HG03575 (cell line): ENCODE results near the gene SHC3.

Experiments used
- ATAC-seq: cut with Tn5 transposase; IDR thresholded peaks from one replicate; pipeline ENCODE4 v1.9.1; 2021; ENCODE audit not compliant: unreplicated experiment, insufficient number of reproducible peaks, low FRiP score; ENCODE audit errors: extremely low read depth

Gene SHC3

GRCh38 chr9:89189215-89189614, 10.6 kb upstream of the SHC3 start:
- ATAC-seq = no peak

- ATAC-seq = no peak
Observed at GRCh38 chr9:89187950-89188349, 9.3 kb upstream of the SHC3 start.

DNA sequence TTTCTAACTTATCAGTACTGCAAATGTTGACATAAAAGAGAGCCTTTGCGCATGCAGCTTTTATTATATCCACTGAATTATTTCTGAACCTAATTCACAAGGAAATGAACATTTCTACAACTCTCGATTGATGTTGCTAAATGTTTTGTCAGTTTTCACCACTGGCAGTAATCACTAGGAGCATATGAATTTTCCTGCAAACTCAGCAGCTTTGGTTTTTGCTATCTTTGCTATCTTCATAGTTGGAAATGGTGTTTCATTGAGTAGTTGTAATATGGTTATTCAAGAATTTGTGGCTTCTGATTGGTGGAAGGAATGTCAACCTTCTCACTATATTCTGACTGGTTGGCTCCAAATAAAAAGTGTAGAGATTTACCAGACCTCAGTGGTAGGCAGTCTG, 8.9 kb upstream of the SHC3 start:
- no peak for ATAC-seq

DNA sequence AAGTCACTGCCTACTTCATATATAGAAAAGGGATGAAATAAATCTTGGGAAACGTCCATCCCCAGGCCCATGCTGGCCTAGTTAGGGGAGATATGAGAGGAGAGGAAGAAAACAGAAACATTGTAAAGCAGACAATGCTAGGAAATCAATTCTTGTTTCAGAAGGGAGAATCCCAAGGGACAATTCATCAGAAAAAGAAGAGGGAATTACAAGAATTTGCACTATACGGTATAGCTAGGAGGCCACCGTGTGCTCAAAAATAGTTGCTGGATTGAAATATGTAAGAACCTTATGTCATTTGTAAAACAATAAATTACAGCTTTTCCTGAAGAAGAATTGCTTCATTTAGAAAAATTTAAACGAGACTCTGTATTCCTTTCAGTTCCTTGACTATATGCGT, 8.3 kb upstream of the SHC3 start:
- no peak for ATAC-seq

GRCh38 chr9:89185980-89186379, 7.4 kb upstream of the SHC3 start:
- ATAC-seq = no peak

- no peak for ATAC-seq
Observed at GRCh38 chr9:89183146-89183545, 4.5 kb upstream of the SHC3 start.

DNA sequence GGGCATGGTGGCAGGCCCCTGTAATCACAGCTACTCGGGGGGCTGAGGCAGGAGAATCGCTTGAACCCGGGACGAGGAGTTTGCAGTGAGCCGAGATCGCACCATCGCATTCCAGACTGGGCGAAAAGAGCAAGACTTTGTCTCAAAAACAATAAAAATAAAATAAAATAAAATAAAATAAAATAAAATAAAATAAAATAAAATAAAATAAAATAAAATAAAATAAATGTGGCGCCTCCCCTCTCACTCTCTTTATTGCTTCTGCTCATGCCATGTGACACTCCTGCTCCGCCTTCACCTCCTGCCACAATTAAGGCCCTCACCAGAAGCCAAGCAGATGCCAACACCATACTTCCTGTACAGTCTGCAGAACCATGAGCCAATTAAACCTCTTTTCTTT, 3.8 kb upstream of the SHC3 start:
- no peak for ATAC-seq

GRCh38 chr9:89179895-89180734, 1.5 kb upstream of the SHC3 start:
- no peak for ATAC-seq

GRCh38 chr9:89179540-89179894, 899 bp upstream of the SHC3 start:
- ATAC-seq = no peak

GRCh38 chr9:89178830-89179539, 367 bp upstream of the SHC3 start:
- ATAC-seq = no peak

DNA sequence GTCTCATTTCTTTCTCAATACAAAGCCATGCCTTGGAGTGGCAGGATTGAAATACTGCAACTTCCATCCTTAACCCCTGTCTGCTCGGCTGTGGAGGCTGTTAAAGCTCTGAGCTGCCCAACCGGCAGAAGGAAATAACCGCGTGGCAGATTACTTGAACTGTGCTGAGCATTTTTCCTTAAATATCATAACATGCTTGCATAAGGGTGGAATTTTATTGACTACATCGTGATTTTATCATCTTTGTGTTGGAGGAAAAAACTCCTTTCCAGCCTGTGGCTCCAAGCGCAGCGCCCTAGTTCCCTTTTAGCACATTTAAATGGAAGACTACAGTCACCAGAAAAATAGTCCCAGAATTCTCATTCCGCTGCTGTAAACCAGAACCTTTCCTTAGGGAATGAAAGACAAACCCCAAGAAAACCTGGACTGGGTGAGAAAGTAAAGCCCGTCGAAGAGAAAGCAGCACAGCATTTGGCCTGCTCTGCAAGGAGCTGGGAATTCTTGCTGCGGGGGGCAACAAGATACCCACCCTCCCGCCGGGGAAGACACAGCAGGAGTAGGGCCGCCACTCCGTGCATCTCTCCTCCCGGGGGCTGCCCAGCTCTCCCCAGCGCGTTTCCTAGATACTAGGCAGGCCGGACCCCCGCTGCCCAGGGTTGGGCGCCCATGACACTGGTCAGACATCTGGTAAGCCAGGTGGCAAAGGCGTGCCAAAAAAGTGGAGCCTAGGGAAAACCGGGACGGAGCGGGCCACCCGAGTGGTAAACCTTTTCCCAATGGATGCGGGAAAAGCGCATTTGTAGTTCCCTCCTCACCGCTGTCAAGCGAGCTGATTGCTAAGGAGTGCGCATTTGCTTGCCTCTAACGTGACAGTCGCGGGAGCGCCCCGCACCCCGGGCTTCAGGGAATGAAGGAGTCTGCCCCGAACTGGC, 1.3 kb downstream of the SHC3 start:
- no peak for ATAC-seq

DNA sequence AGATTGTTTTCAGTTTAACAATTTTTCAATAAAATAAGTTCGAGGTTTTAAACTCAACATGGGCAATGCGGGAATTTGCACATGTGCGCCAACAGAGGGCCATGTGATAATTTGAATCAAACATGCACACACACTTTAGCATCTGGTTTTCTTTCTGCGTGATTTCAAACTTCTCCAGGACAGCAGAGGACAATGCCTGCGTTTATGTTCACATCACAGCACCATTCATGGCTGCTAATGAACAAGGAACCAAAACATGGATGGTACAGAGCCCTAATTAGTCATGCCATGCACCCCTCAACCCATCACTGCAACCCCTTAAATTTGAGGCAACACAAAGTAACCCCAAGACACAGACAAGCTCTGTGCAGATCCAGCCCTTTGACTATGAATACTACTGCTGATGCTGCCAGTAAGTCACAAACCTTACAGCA, 2.8 kb downstream of the SHC3 start:
- ATAC-seq = no peak

GRCh38 chr9:89174291-89174690, 4.3 kb downstream of the SHC3 start:
- no peak for ATAC-seq

DNA sequence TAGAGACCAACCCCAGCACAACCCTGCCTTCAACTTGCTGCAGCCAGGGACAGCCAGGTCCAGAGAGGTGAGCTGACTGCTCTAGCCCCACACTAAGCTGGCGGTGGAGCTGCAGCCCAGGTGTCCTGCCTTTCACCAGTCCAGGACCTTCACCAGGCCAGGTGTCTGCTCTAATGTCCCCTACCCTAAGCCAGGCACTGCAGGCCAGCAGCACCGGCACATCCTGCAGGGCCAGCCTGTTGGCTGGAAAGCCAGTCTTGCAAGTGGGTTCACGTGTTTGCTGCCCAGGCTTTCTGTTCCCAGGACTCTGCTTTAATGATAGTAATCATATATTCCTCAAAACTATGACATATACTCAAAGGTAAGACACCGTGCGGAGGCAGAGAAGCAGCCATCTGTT, 5.5 kb downstream of the SHC3 start:
- no peak for ATAC-seq

DNA sequence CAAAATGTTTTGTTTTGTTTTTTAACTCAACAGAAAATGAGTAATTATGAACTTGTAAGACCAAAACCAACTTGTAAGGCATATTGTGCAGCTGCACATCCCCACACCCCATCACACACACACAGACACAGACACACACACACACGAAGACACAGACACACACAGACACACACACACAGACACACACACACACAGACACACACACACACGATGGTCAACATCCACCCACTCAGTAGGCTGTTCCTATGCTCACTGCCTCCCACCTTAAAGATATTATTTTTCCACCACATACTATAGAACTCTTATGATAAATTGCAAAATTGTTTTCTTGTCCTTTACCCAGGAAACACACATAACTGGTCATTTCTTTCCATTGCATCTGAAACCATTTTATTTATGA, 6.2 kb downstream of the SHC3 start:
- no peak for ATAC-seq

DNA sequence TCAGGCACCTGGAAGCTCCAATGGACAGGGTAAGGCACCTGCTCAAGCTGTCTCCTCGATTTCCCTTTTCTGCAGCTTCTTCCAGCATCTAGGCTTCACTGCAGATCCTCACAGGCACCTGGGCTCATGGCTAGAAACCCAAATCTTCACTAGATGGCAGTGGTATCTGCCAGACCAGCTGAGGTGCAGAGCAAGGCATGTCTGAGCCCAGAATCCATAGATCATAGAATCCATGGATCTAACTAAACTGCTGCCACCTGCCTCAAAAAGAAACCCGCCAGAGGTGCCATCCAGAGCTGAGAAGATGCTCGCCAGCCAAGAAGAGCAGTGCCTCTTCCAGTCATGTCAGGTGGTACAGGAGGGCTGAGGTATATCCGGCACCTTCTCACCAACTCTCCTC, 6.9 kb downstream of the SHC3 start:
- no peak for ATAC-seq

DNA sequence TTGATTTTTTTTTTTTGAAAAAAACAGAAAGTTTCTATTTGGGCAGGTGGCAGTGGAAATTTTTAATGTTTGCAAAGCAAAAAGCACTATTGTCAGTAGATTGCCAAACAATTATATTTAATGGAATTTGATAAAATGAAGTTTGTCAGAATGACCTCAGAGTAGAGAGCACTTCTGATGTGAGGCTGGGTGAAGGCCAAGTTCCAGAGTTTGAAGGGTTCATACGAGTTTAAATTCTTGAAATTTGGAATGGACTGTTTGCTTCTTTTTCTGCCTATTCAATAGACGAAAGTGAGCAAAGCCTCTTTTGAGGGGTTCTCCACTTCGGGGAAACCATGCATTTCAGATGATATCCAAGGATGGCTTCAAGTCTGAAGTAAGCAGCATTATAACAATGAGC, 7.4 kb downstream of the SHC3 start:
- ATAC-seq = no peak

GRCh38 chr9:89168901-89169813, 9.5 kb downstream of the SHC3 start:
- no peak for ATAC-seq

- no peak for ATAC-seq
Observed at GRCh38 chr9:89167788-89168187, 10.8 kb downstream of the SHC3 start.
